Dermis microvascular lymphatic vessel endothelial cell (primary cell): ENCODE data around the gene RASAL2. TPM values are rescaled to one million over a fixed set of nuclear protein-coding genes. Genes with fewer than 3 reads are reported as not detected.
"Not testable (repeated sequence)": the region's sequence is repeated elsewhere in the genome, so short reads cannot be mapped to it uniquely, and the experiment has no call there.

Experiments
- DNase-seq, 2 donors: peaks; one replicate each; pipeline versions ENCODE4 v3.0.0 to v3.0.0-alpha.2; 2010; ENCODE audit warnings: low read depth in 2 of 2
- total RNA-seq: library from RNA; depleted of rRNA; stranded (reverse); fragments of >200 nt; gene quantifications from 2 replicates; pipeline ENCODE4 v1.2.1, GENCODE V29; 2014

The RASAL2 gene
- total RNA-seq, 1 donor from 2014 or later = 12.6 TPM

- DNase-seq = no peak
Observed at GRCh38 chr1:178339834-178340233, 245.9 kb downstream of the RASAL2 start.

- DNase-seq = peak; percentile 69 to 94
Observed at GRCh38 chr1:178341261-178341956, 247.5 kb downstream of the RASAL2 start.

- no peak for DNase-seq
Observed at GRCh38 chr1:178342745-178343144, 248.8 kb downstream of the RASAL2 start.

DNA sequence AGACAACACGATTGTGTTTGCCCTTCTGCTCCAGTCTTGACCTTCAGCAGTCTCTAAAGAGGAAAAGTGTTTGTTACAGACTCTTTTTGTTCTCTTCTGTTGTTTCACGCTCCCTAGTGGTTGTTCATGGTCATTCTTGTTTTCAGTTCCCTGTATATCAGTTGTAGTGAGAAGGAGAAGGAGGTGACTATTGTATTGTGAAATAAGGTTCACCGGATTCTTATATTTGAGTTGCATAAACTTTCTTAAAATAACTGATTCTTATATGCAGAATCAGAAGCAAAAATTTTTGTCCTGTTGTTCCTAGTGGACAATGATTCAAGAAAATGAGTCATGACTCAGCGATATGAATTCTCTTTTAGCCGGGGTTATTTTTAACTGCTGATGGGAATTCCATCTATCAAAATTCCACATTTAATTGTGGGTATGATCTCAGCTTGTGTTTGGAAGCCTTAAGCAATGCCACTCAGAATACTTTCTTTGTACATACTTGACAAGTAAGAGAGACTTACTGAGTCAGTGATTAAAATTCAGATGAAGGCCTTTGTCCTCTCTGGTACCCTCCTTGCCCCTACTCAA is 250.7 kb downstream of the RASAL2 start:
- peak; percentile 22 to 80 for DNase-seq

DNA sequence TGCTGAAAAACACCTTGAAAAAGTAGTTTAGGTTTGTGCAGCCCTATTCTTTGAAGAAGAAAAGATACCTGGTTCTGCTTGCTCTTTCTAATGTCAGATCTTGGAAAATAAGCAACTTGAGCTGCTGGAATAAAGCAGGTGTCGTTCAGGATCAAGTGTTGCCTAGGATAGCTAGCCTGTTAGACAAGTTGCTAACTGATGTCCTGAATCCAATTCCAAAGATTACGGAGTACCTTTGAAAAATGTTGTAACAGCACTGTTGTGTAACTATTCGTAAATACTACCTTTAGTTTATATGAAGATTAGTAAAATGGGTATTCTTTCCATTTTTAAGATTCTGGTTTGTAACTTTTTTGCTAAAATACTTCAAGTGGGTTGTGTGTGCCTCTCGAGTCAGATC is 251.3 kb downstream of the RASAL2 start:
- no peak for DNase-seq

GRCh38 chr1:178345807-178346206 is 251.9 kb downstream of the RASAL2 start:
- no peak for DNase-seq

DNA sequence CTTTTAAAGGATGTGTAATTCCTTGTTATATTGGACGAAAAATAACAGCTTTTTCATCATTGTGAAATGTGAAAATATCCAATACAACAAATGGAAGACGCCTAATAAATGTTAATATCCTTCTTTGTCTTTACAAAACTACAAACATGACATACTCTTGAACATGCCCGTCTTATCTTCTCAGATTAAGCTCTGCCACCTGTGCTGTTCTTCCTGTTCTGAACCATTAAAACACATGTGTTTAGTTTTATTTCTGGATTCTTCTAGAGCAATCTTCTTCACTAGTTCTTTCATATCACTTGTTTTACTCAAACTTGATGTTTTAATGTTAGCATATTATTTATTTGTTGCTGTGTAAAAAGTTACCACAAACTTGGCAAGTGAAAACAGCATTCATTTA is 255.9 kb downstream of the RASAL2 start:
- DNase-seq = no peak

- not testable (repeated sequence) for DNase-seq
Observed at GRCh38 chr1:178351911-178352310, 258.0 kb downstream of the RASAL2 start.

GRCh38 chr1:178352790-178353416 is 259.0 kb downstream of the RASAL2 start:
- DNase-seq = no peak

DNA sequence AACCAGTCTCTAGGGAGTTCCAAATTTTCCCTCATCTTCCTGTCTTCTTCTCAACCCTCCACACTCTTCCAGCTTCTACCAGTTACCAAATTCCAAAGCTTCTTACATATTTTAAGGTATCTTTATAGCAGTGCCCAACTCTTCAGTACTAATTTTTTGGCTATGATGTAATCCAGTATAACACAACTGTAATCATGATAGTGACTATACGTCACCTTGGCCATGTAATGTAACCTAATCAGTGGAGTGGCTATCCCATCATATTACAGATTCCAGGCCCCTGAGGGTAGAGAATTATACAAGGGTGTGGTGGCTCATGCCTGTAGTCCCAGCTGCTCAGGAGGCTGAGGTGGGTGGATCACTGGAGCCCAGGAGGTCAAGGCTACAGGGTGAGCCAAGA is 259.6 kb downstream of the RASAL2 start:
- no peak for DNase-seq

- DNase-seq = no peak
Observed at GRCh38 chr1:178354816-178355215, 260.9 kb downstream of the RASAL2 start.

DNA sequence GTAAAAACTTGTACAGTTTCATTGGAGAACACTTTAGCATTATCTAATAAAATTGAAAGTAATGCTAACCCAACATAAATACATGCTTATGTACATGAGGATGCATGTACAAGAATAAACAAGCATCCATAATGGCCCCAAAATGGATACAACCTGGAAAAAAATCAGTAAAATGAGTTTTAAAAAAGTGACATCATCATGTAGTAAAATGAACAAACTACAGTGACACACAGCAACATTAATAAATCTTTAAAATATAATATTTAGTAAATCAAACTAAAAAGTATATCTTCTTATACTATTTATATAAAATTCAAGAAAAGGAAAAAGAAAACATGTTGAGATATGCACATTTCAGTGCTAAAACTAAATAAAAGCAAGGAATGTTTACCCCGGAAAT is 262.4 kb downstream of the RASAL2 start:
- DNase-seq = no peak

GRCh38 chr1:178358456-178358855 is 264.6 kb downstream of the RASAL2 start:
- DNase-seq = no peak

GRCh38 chr1:178360421-178360820 is 266.5 kb downstream of the RASAL2 start:
- peak in 1 of 2 donors; percentile 54 for DNase-seq

- DNase-seq = no peak
Observed at GRCh38 chr1:178361847-178362246, 267.9 kb downstream of the RASAL2 start.

DNA sequence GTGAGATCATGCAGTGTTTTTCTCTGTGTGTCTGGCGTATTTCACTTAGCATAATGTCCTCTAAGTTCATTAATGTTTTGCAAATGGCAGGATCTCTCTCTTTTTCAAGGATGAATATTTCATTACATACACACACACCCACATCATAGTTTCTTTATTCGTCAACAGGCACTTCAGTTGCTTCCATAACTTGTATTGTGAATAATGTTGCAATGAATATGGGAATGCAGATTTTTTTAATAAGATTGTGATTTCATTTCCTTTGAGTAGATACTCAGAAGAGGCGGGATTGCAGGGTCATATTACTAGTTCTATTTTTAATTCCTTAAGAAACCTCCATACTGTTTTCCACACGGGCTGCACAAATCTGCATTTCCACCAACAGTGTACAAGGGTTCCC is 268.8 kb downstream of the RASAL2 start:
- DNase-seq = no peak

DNA sequence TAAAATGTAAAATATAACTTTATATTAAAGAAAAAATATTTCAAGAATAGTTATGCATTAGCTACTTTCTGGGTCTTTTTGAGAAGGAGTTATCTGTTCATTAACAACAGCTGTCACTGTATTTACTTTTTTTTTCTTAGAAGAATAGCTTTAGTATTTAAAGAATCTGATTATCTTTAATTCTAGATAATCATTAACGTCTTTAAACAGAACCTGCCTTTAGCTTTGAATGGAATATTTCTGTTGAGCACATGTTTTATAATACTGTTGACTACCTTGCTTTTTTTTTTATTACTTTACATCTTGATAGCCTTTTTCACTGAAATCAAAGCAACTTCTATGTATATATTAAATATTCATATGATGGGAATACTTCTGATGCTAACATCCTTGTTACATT is 270.9 kb downstream of the RASAL2 start:
- no peak for DNase-seq

GRCh38 chr1:178367151-178367550 is 273.2 kb downstream of the RASAL2 start:
- no peak for DNase-seq

DNA sequence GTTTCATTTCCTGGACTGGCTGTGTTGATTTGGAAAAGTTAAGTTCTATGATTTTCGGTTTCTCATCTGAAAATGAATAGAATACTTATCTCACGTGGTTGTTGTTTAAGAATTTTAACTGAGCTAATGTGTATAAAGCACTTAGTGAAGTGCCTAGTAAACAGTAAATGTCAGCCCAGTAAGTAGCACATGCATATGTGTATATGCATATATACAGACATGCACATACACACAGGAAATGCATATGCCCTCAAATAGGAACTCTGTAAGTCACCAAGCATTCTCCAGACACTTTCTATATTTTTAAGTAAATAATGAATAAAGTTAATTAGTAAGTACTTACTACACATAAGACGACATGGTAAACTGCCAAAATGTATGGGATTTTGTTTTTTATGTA is 274.3 kb downstream of the RASAL2 start:
- DNase-seq = no peak

- DNase-seq = peak in 1 of 2 donors; percentile 52
Observed at GRCh38 chr1:178371235-178371634, 277.3 kb downstream of the RASAL2 start.

DNA sequence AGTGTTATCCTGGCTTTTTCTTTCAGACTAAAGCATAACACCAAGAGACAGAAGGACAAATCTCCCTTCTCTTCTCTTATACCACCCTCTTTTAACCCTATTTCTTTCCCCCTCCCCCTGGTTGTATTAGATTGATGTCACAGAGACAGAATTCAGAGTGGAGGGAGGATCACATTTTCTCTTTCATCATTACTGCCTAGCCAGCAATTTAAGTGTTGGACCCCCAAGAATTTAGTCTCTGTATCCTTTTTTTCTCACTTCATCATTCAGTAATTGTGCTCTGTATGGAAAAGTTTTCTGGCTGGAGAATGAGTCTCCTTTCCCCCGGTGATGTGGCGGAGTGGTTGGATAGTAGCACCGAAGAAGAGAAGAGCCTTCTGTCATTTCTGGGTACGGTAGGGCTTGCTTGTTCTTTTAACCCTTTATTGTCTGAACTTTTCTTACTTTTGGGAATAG is 278.1 kb downstream of the RASAL2 start:
- peak in 1 of 2 donors; percentile 9 for DNase-seq

DNA sequence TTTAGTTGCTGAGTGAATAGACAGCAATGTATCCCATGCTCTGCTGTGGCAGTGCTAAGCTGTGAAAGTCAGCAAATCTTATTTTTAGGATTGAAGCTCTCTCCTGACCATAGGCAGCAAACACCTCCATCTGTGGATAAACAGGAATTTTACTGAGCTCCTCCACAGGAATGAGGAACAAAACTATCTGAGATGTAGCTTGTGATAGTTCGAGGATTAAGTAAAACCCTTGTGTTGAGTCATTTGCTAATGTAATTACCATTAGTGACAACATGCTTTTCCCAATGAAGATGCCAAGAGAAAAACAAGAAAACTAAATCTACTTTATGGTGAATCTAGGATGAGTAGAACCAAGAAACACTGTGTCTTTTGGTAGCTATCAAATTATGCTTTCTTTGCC is 280.1 kb downstream of the RASAL2 start:
- no peak for DNase-seq

GRCh38 chr1:178376008-178376407 is 282.1 kb downstream of the RASAL2 start:
- no peak for DNase-seq
